Fibroblast of villous mesenchyme (primary cell): ENCODE results near the gene PCDH19. TPM values are rescaled to one million over a fixed set of nuclear protein-coding genes. Genes with fewer than 3 reads are reported as not detected.

ENCODE experiments used
- DNase-seq: peaks from one replicate; pipeline ENCODE4 v3.0.0-alpha.2; 2010; ENCODE audit warnings: low read depth
- H3K4me3 ChIP-seq: 2 replicates; pipeline ENCODE4 v1.5.1; 2011; ENCODE audit warnings: low read depth, mild to moderate bottlenecking, low read length
- total RNA-seq: library from RNA; depleted of rRNA; stranded (reverse); fragments of >200 nt; gene quantifications from 2 replicates; pipeline ENCODE4 v1.2.3, GENCODE V29; 2012
- TF ChIP-seq, protein P1 (sequence below): IDR thresholded peaks from 2 replicates; pipeline ENCODE4 v1.5.1; 2012; ENCODE audit warnings: low read depth, mild to moderate bottlenecking, low read length; ENCODE audit not compliant: insufficient read depth

Gene PCDH19
- total RNA-seq, 1 donor = 0.86 TPM

DNA sequence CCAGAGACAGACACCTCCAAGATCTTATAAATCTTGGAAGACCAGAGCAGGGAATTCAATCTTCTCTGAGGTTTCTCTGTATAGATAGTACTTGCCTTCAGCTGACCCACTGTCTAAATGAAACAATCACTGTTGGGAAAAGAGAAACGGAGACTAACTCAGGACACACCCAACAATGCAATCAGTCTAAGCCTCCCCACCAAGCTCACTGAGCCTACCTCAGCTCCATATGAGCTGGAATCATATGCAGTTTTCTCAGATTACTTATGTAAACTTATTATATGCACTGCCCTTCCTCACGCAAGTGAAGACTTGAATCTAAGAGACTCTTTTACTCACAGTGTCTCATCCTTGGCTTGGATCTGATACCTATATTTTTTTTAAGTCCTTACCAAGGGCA is 110.5 kb downstream of the PCDH19 start:
- TF ChIP-seq, protein P1, sequence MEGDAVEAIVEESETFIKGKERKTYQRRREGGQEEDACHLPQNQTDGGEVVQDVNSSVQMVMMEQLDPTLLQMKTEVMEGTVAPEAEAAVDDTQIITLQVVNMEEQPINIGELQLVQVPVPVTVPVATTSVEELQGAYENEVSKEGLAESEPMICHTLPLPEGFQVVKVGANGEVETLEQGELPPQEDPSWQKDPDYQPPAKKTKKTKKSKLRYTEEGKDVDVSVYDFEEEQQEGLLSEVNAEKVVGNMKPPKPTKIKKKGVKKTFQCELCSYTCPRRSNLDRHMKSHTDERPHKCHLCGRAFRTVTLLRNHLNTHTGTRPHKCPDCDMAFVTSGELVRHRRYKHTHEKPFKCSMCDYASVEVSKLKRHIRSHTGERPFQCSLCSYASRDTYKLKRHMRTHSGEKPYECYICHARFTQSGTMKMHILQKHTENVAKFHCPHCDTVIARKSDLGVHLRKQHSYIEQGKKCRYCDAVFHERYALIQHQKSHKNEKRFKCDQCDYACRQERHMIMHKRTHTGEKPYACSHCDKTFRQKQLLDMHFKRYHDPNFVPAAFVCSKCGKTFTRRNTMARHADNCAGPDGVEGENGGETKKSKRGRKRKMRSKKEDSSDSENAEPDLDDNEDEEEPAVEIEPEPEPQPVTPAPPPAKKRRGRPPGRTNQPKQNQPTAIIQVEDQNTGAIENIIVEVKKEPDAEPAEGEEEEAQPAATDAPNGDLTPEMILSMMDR = no peak
- no peak for DNase-seq
- H3K4me3 ChIP-seq = no peak overlapping the region

DNA sequence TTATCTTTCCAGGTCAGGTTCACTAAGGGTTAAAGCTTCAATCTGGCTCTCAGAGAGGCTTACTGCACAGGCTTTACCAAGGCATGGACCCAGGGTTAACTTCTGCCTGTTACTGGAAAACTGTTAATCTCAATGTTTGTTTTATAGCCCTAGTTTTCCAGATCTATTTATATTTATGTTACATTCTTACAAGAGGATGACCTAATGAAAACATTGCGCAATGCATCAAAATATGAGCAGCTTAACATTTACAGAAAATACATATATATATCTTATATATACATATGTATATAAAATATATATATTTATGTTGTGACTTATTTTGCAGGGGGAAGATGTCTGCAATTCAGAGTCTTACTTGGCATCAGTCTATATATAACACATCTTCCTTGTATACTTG is 112.3 kb downstream of the PCDH19 start:
- DNase-seq = no peak
- TF ChIP-seq, protein P1 = no peak
- H3K4me3 ChIP-seq = no peak overlapping the region

DNA sequence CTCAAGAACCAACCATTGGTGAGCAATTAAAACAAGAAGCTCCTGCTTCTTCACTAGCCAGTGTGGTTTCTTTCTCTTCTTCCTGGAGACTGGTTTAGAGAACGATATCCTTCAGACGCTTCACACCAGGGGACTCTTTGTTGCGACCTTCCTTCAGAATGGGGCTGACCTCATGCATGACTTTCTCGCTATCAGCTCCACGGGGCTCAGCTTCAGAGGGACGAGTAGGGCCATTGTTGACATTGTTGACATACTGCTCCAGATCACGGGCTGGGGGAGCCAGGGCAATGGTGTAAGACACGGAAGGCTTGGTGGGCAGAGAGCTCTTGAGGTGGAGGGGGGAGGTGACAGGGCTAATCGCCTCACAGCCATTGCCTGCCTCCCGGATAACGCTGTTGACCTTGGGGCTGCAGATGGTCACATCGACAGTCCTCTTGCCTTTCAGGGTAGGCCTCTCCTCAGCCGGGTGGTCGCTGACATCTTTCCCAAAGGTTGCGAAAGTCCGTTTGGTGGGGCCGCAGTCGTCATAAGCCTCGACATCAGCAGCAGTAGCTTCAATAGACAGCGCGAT is 113.8 kb downstream of the PCDH19 start:
- H3K4me3 ChIP-seq = no peak overlapping the region
- TF ChIP-seq, protein P1 = no peak

DNA sequence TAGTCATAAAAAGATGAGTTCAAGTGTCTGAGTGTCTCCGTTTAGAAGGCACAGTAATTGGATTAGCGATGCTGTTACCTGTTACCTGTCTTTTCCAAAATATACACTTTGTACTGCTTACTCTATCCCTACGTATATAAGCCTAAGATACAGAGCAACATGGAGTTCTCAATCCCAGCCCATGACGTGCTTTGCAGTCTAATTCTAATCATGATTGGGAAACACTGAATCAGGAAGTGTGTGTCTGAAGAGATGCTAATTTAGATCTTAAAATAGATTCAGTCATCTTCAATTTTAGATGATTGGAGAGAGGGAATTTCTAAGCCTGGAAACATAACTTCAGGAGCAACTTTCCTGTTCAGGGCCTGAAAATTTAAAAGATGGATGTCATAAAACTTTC is 115.1 kb downstream of the PCDH19 start:
- DNase-seq = no peak
- H3K4me3 ChIP-seq = no peak overlapping the region
- TF ChIP-seq, protein P1 = no peak

More for the DNA sequence above, 113.8 kb downstream of the PCDH19 start:
- DNase-seq = no peak

DNA sequence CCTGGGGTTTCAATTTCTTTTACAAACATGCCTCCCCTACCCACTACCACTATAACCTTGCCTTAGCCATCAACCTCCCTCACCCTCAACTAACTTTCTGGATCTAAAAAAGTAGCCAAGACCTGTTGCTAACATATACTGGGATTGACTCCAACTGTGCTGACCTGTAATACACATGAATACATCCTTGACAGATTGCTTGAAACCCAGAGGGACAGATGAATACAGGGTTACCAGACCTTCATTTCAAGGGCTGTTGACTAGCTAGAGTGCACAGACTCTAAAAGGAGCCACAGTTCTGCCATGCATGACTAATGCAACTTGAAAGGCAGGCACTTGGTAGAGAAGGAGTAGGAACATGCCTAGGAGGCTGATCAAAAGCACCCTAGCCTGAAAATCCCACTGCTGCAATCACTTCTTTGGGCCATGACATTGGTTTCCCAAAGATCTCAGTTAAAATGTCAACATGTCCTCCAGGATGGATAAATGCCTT is 121.0 kb downstream of the PCDH19 start:
- no peak overlapping the region for H3K4me3 ChIP-seq
- no peak for DNase-seq
- TF ChIP-seq, protein P1 = no peak

DNA sequence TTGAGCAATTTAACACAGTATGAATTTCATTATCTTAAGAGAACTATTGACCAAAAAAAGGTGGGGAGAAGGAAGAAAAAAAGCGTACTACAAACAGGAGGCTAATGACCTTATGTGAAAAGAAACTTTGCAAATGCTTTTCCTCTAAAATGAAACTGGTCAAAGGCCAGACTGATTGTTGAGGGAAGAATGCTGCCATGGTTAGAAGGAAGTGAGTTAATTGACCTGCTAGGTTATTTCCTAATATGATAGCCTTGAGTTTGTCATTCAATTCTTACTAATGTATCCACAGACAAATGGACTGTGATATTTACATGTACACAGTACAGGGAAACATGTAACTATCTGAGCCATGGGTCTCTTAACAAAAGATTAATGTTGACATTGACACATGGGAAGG is 132.8 kb downstream of the PCDH19 start:
- TF ChIP-seq, protein P1 = no peak
- no peak for DNase-seq
- no peak overlapping the region for H3K4me3 ChIP-seq

DNA sequence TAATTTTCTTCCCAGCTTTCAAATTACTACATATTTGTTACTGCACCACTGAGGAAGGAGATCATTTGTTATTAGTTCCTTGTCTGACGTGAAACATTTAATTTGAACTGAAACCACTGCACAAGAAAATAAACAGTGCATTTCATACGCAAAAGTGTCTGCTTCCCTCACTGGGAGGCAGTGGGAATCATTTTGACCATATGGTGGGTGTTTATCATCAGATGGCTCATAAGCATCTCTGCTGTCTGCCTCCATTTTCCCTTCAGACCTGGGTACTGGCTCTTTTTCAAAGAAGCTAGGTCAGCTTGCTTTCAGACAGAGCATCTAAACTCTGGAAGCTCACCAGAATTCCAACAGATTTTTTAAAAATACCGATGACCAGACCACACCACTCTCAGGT is 135.2 kb downstream of the PCDH19 start:
- DNase-seq = no peak
- no peak overlapping the region for H3K4me3 ChIP-seq
- TF ChIP-seq, protein P1 = no peak
